GM12872 (cell line): ENCODE data around the gene ELK1.

ENCODE experiments used
- CTCF ChIP-seq: IDR thresholded peaks from 3 replicates; pipeline ENCODE4 v1.5.1; 2011; ENCODE audit warnings: low read depth, mild to moderate bottlenecking, low read length, moderate library complexity; ENCODE audit not compliant: insufficient read depth

The ELK1 gene

GRCh38 chrX:47664737-47665136, 14.4 kb upstream of the ELK1 start:
- no peak for TF ChIP-seq CTCF

DNA sequence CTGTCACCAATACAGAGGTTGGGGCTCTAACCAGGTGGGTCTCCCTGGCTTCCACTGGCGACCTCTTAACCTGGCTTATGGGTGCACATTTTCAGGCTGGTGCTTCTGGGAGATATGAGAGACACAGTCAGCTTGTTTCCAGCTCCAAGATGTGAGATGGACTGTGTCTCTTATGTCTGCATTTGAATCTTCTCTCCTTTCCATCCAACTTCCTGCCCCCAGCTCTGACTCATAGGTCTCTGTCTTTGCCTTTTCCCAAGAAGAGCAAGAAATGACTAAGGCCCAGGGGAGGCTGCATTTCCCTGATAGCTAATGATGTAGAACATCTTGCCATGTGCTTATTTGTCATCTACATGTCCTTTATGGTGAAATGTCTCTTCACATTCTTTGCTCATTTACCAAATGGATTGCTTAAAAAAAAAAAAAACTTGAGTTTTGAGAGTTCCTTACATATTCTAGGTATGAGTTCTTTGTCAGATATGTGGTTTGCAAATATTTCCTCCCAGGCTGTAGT, 11.8 kb upstream of the ELK1 start:
- no peak for TF ChIP-seq CTCF

GRCh38 chrX:47661539-47661938, 11.2 kb upstream of the ELK1 start:
- no peak for TF ChIP-seq CTCF

DNA sequence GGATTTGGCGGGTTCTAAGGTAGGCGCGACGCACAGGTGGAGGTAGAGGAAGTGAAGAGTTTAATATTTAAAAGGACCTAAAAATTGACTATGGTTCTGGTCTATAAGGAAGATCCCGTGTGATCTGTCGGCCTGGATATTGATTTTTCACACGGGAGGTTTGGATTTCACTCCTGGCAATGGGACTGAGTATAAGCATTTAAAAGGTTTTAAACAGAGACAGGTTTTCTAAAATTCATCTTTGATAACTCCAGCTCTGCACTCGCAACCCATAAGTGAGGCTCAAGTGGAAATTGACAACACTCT, 9.0 kb upstream of the ELK1 start:
- TF ChIP-seq CTCF = no peak

GRCh38 chrX:47658684-47659420, 8.5 kb upstream of the ELK1 start, which contains the start of gene UXT:
Gene UXT, minus strand, starts transcription at chrX:47659180. Its CDS starts 253 bp downstream, at chrX:47658927.
- TF ChIP-seq CTCF = no peak

DNA sequence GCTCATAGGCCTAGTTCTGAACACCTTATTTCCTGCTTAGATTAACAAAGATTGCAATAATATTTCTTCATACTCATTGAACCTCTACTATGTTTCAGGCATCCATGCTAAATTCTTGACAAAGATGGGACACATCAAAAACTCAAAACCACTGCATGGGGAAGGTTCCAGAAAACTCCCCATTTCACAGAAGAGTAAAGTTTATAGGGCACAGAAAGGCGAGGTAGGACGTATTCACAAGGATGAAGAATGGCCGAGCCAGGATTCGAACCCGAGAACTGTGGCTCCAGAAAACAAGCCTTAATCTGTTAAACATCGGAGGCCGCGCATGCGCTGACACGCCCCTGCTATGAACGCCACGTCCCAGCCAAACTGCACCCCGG, 7.9 kb upstream of the ELK1 start:
- no peak for TF ChIP-seq CTCF

- no peak for TF ChIP-seq CTCF
Observed at GRCh38 chrX:47651043-47651905, 911 bp upstream of the ELK1 start.
